ENCODE measurements around the gene PREX1.
"Not testable (repeated sequence)": the region's sequence is repeated elsewhere in the genome, so short reads cannot be mapped to it uniquely, and the experiment has no call there.

The PREX1 gene

GRCh38 chr20:48855046-48855445 lies 27.2 kb upstream of the PREX1 start:
- Mint-ChIP-seq H3K27me3 (no peaks in the 10 kb centered on the region), H3K4me3 (no peak overlapping the region), H3K27ac (no peak overlapping the region), H3K36me3 (ENCODE audit: low read depth) (no peaks in the 10 kb centered on the region), H3K9me3 (peaks cover 5% of the 10 kb centered on the region), H3K4me1 (ENCODE audit: low read depth) (peaks cover 5% of the 10 kb centered on the region)
- no peak for DNase-seq

- Mint-ChIP-seq H3K4me1 (ENCODE audit: low read depth) (peaks cover 9% of the 10 kb centered on the region), H3K9me3 (peaks cover 5% of the 10 kb centered on the region), H3K27ac (no peak overlapping the region), H3K36me3 (ENCODE audit: low read depth) (no peaks in the 10 kb centered on the region), H3K4me3 (no peak overlapping the region), H3K27me3 (no peaks in the 10 kb centered on the region)
- DNase-seq: no peak
Observed at GRCh38 chr20:48852609-48853008, 24.8 kb upstream of the PREX1 start.

GRCh38 chr20:48851579-48851978 lies 23.8 kb upstream of the PREX1 start:
- DNase-seq: no peak
- Mint-ChIP-seq H3K36me3 (ENCODE audit: low read depth) (no peaks in the 10 kb centered on the region), H3K27me3 (no peaks in the 10 kb centered on the region), H3K27ac (no peak overlapping the region), H3K9me3 (peaks cover 5% of the 10 kb centered on the region), H3K4me1 (ENCODE audit: low read depth) (peaks cover 19% of the 10 kb centered on the region), H3K4me3 (no peak overlapping the region)

- no peak overlapping the region for H3K27ac Mint-ChIP-seq
- peaks cover 26% of the 10 kb centered on the region for H3K4me1 Mint-ChIP-seq (ENCODE audit: low read depth)
- DNase-seq: no peak
- H3K27me3 Mint-ChIP-seq: no peaks in the 10 kb centered on the region
- H3K36me3 Mint-ChIP-seq (ENCODE audit: low read depth): no peaks in the 10 kb centered on the region
- peaks cover 5% of the 10 kb centered on the region for H3K9me3 Mint-ChIP-seq
- H3K4me3 Mint-ChIP-seq: no peak overlapping the region
Observed at GRCh38 chr20:48850977-48851299, 23.1 kb upstream of the PREX1 start.

GRCh38 chr20:48850257-48850976 lies 22.6 kb upstream of the PREX1 start:
- Mint-ChIP-seq H3K9me3 (peaks cover 5% of the 10 kb centered on the region), H3K4me1 (ENCODE audit: low read depth) (peaks cover 31% of the 10 kb centered on the region), H3K4me3 (no peak overlapping the region), H3K36me3 (ENCODE audit: low read depth) (no peaks in the 10 kb centered on the region), H3K27ac (no peak overlapping the region), H3K27me3 (no peaks in the 10 kb centered on the region)
- DNase-seq: no peak

- peaks cover 32% of the 10 kb centered on the region for H3K4me1 Mint-ChIP-seq (ENCODE audit: low read depth)
- no peaks in the 10 kb centered on the region for H3K27me3 Mint-ChIP-seq
- no peak overlapping the region for H3K4me3 Mint-ChIP-seq
- H3K36me3 Mint-ChIP-seq (ENCODE audit: low read depth): no peaks in the 10 kb centered on the region
- peaks cover 5% of the 10 kb centered on the region for H3K9me3 Mint-ChIP-seq
- DNase-seq: no peak
- no peak overlapping the region for H3K27ac Mint-ChIP-seq
Observed at GRCh38 chr20:48849779-48850178, 22.0 kb upstream of the PREX1 start.

- peaks cover 31% of the 10 kb centered on the region for H3K4me1 Mint-ChIP-seq (ENCODE audit: low read depth)
- peaks cover 5% of the 10 kb centered on the region for H3K9me3 Mint-ChIP-seq
- H3K4me3 Mint-ChIP-seq: no peak overlapping the region
- H3K27me3 Mint-ChIP-seq: no peaks in the 10 kb centered on the region
- no peak for DNase-seq
- no peak overlapping the region for H3K27ac Mint-ChIP-seq
- H3K36me3 Mint-ChIP-seq (ENCODE audit: low read depth): no peaks in the 10 kb centered on the region
Observed at GRCh38 chr20:48849299-48849698, 21.5 kb upstream of the PREX1 start.

- peaks cover 31% of the 10 kb centered on the region for H3K4me1 Mint-ChIP-seq (ENCODE audit: low read depth)
- H3K27me3 Mint-ChIP-seq: no peaks in the 10 kb centered on the region
- H3K4me3 Mint-ChIP-seq: peak overlapping the region; percentile 38
- no peak for DNase-seq
- H3K27ac Mint-ChIP-seq: peak overlapping the region; percentile 92
- peaks cover 3% of the 10 kb centered on the region for H3K9me3 Mint-ChIP-seq
- H3K36me3 Mint-ChIP-seq (ENCODE audit: low read depth): no peaks in the 10 kb centered on the region
Observed at GRCh38 chr20:48847498-48848205, 19.9 kb upstream of the PREX1 start.

GRCh38 chr20:48846516-48847492 lies 19.0 kb upstream of the PREX1 start:
- H3K4me1 Mint-ChIP-seq (ENCODE audit: low read depth): peaks cover 31% of the 10 kb centered on the region

GRCh38 chr20:48845721-48846306 lies 18.0 kb upstream of the PREX1 start:
- Mint-ChIP-seq H3K4me3 (no peak overlapping the region), H3K9me3 (no peaks in the 10 kb centered on the region), H3K36me3 (ENCODE audit: low read depth) (no peaks in the 10 kb centered on the region), H3K27me3 (no peaks in the 10 kb centered on the region), H3K27ac (no peak overlapping the region), H3K4me1 (ENCODE audit: low read depth) (peaks cover 31% of the 10 kb centered on the region)
- no peak for DNase-seq

More at GRCh38 chr20:48846516-48847492, 19.0 kb upstream of the PREX1 start:
- Mint-ChIP-seq H3K9me3 (no peaks in the 10 kb centered on the region), H3K4me3 (peak overlapping the region; percentile 51), H3K27me3 (no peaks in the 10 kb centered on the region), H3K36me3 (ENCODE audit: low read depth) (no peaks in the 10 kb centered on the region), H3K27ac (peak overlapping the region; percentile 92)
- peak; percentile 63 for DNase-seq

- H3K27me3 Mint-ChIP-seq: no peaks in the 10 kb centered on the region
- no peak for DNase-seq
- no peak overlapping the region for H3K4me3 Mint-ChIP-seq
- peaks cover 31% of the 10 kb centered on the region for H3K4me1 Mint-ChIP-seq (ENCODE audit: low read depth)
- H3K9me3 Mint-ChIP-seq: no peaks in the 10 kb centered on the region
- H3K27ac Mint-ChIP-seq: peak overlapping the region; percentile 38
- no peaks in the 10 kb centered on the region for H3K36me3 Mint-ChIP-seq (ENCODE audit: low read depth)
Observed at GRCh38 chr20:48844996-48845395, 17.2 kb upstream of the PREX1 start.

- not testable (repeated sequence) for H3K36me3 Mint-ChIP-seq (ENCODE audit: low read depth); H3K4me3 Mint-ChIP-seq; H3K27ac Mint-ChIP-seq; H3K27me3 Mint-ChIP-seq; DNase-seq; H3K9me3 Mint-ChIP-seq
- peaks cover 34% of the 10 kb centered on the region for H3K4me1 Mint-ChIP-seq (ENCODE audit: low read depth)
Observed at GRCh38 chr20:48843896-48844295, 16.1 kb upstream of the PREX1 start.

- Mint-ChIP-seq H3K9me3 (no peaks in the 10 kb centered on the region), H3K27me3 (no peaks in the 10 kb centered on the region), H3K4me3 (no peak overlapping the region), H3K4me1 (ENCODE audit: low read depth) (peaks cover 34% of the 10 kb centered on the region), H3K27ac (no peak overlapping the region), H3K36me3 (ENCODE audit: low read depth) (no peaks in the 10 kb centered on the region)
- no peak for DNase-seq
Observed at GRCh38 chr20:48843057-48843806, 15.4 kb upstream of the PREX1 start.
